Fibroblast of lung (primary cell): ENCODE results near the gene SLC37A4.

Source experiments
- CTCF ChIP-seq, 2 donors: IDR thresholded peaks in 1 of 2; conservative IDR thresholded peaks in 1 of 2; 1 replicate in 1 of 2; 2 replicates in 1 of 2; pipeline ENCODE4 v1.5.1; 2011 to 2012; ENCODE audit warnings: low read length in 2 of 2, control low read depth in 1 of 2, inconsistent platforms in 1 of 2, low read depth in 1 of 2, mild to moderate bottlenecking in 1 of 2
- EZH2 ChIP-seq: IDR thresholded peaks from 2 replicates; pipeline ENCODE4 v1.5.1; 2012; ENCODE audit warnings: low read length, control low read depth, mild to moderate bottlenecking; ENCODE audit errors: missing control alignments

GRCh38 chr11:119044708-119045107 is 14.0 kb upstream of the SLC37A4 start:
- peak in 1 of 2 donors; percentile 9 for TF ChIP-seq CTCF (conservative IDR thresholded peaks at IDR 0.05 in 1 of 2, IDR thresholded peaks at IDR 0.05 in 1 of 2; ENCODE audit: low read depth in 1 of 2, low read length in 2 of 2)
- TF ChIP-seq EZH2: no peak
